Liver (tissue), 9 donors: ENCODE measurements around the gene KSR2. TPM values are rescaled to one million over a fixed set of nuclear protein-coding genes. Genes with fewer than 3 reads are reported as not detected.
"Not testable (repeated sequence)": the region's sequence is repeated elsewhere in the genome, so short reads cannot be mapped to it uniquely, and the experiment has no call there.

Experiments
- DNase-seq: peaks from one replicate; pipeline ENCODE4 v3.0.0-alpha.2; 2017; ENCODE audit warnings: low spot score
- H3K27ac ChIP-seq, 2 donors: one replicate each; pipeline ENCODE4 v1.7.0; 2013; ENCODE audit warnings: inconsistent platforms in 2 of 2, low read length in 2 of 2, control low read depth in 1 of 2, low read depth in 1 of 2, mild to moderate bottlenecking in 1 of 2
- H3K27me3 ChIP-seq, 4 donors: one replicate each; pipeline versions ENCODE4 v1.6.1 to v1.7.0; 2013; ENCODE audit warnings: low read length in 3 of 4, inconsistent platforms in 1 of 4, mild to moderate bottlenecking in 1 of 4, moderate library complexity in 1 of 4; ENCODE audit not compliant: control insufficient read depth in 4 of 4, insufficient read depth in 4 of 4
- H3K36me3 ChIP-seq, 4 donors: one replicate each; pipeline versions ENCODE4 v1.6.1 to v1.7.0; 2013; ENCODE audit warnings: low read length in 3 of 4, mild to moderate bottlenecking in 3 of 4, low read depth in 1 of 4, moderate library complexity in 1 of 4; ENCODE audit not compliant: control insufficient read depth in 4 of 4, insufficient read depth in 3 of 4
- H3K4me1 ChIP-seq, 4 donors: one replicate each; pipeline versions ENCODE4 v1.6.1 to v1.7.0; 2013; ENCODE audit warnings: low read length in 3 of 4, mild to moderate bottlenecking in 3 of 4, moderate library complexity in 1 of 4; ENCODE audit not compliant: control insufficient read depth in 4 of 4, insufficient read depth in 4 of 4
- H3K4me3 ChIP-seq, 3 donors: one replicate each; pipeline versions ENCODE4 v1.6.1 to v1.7.0; 2013; ENCODE audit warnings: low read length in 3 of 3, control low read depth in 1 of 3, low read depth in 1 of 3, mild to moderate bottlenecking in 1 of 3
- H3K9ac ChIP-seq, 2 donors: one replicate each; pipeline ENCODE4 v1.7.0; 2013; ENCODE audit warnings: low read length in 2 of 2, mild to moderate bottlenecking in 2 of 2, moderate library complexity in 2 of 2, control low read depth in 1 of 2, low read depth in 1 of 2
- H3K9me3 ChIP-seq, 4 donors: one replicate each; pipeline versions ENCODE4 v1.6.1 to v1.7.0; 2013; ENCODE audit warnings: low read length in 3 of 4; ENCODE audit not compliant: control insufficient read depth in 4 of 4
- EGR1 ChIP-seq, 2 donors: IDR thresholded peaks; 2 replicates each; pipeline ENCODE4 v1.6.1; 2016 to 2018; ENCODE audit warnings: antibody characterized with exemption in 2 of 2, low read depth in 2 of 2
- FOXA1 ChIP-seq: IDR thresholded peaks from 2 replicates; pipeline ENCODE4 v1.6.1; 2016; ENCODE audit warnings: antibody characterized with exemption
- FOXA2 ChIP-seq: IDR thresholded peaks from 2 replicates; pipeline ENCODE4 v1.6.1; 2016; ENCODE audit warnings: antibody characterized with exemption
- GABPA ChIP-seq, 2 donors: IDR thresholded peaks in 1 of 2; conservative IDR thresholded peaks in 1 of 2; 2 replicates each; pipeline ENCODE4 v1.6.1; 2016; ENCODE audit warnings: antibody characterized with exemption in 2 of 2, mild to moderate bottlenecking in 1 of 2, moderate library complexity in 1 of 2
- HNF4A ChIP-seq, 2 donors: conservative IDR thresholded peaks; 2 replicates each; pipeline ENCODE4 v1.6.1; 2016; ENCODE audit warnings: antibody characterized with exemption in 2 of 2, mild to moderate bottlenecking in 2 of 2
- HNF4G ChIP-seq: IDR thresholded peaks from 2 replicates; pipeline ENCODE4 v1.6.1; 2016; ENCODE audit warnings: antibody characterized with exemption
- NR2F2 ChIP-seq: IDR thresholded peaks from 2 replicates; pipeline ENCODE4 v1.6.1; 2016; ENCODE audit warnings: antibody characterized with exemption
- TAF1 ChIP-seq: conservative IDR thresholded peaks from 2 replicates; pipeline ENCODE4 v1.6.1; 2016; ENCODE audit warnings: antibody characterized with exemption, mild to moderate bottlenecking
- WGBS: extraction: QIAGEN DNeasy Blood & Tissue Kit; methylation state at CpG from one replicate; pipeline ENCODE4 v1.1.7; 2013; 5-methylcytosine and 5-hydroxymethylcytosine counted together
- polyA plus RNA-seq, 2 donors: library from polyadenylated mRNA; stranded (reverse) in 1 of 2; unstranded in 1 of 2; fragments of 200-250 nt in 1 of 2; fragments of >200 nt in 1 of 2; fragmentation: Nextera tagmentation in 1 of 2; extraction: Ambion mirVana in 1 of 2; gene quantifications; one replicate each; pipeline versions ENCODE4 v1.2.1 to v1.2.3, GENCODE V29; 2013 to 2015
- total RNA-seq, 2 donors: library from RNA; depleted of rRNA; stranded (reverse); fragments of >200 nt; gene quantifications; one replicate each; pipeline ENCODE4 v1.2.3, GENCODE V29; 2014
- TF ChIP-seq, protein P1 (sequence below): IDR thresholded peaks from 2 replicates; pipeline ENCODE4 v1.6.1; 2016; ENCODE audit warnings: antibody characterized with exemption
- TF ChIP-seq, protein P2 (sequence below): IDR thresholded peaks from 2 replicates; pipeline ENCODE4 v1.6.1; 2016; ENCODE audit warnings: antibody characterized with exemption, mild to moderate bottlenecking
- TF ChIP-seq, protein P3 (sequence below): IDR thresholded peaks from 2 replicates; pipeline ENCODE4 v1.6.1; 2016; ENCODE audit warnings: antibody characterized with exemption
- donor health status: healthy.
- donor health status: healthy.
- donor health status: healthy.
- donor health status: healthy.
- donor health status: healthy.

Gene KSR2
- total and polyA plus RNA-seq, 4 donors = under 0.01 to 0.02 (median under 0.01) TPM; not detected in 1

DNA sequence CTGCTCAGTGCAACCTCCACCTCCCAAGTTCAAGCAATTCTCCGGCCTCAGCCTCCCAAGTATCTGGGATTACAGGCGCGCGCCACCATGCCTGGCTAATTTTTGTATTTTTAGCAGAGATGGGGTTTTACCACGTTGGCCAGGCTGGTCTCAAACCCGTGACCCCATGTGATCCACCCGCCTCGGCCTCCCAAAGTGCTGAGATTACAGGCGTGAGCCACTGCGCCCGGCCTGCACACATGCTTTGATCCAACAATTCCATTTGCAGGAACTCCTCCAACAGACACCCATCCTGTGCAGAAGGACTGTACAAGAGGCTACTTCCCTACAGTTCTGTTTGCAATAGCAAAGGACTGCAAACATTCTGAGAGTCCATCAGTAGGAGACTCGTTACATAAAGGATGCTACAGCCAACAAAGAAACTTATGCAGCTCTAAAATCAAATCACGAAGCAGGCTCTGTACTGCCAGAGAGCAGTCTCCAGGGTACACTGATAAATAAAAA lies 108.0 kb downstream of the KSR2 start:
- not testable (repeated sequence) for H3K4me3 ChIP-seq, H3K27me3 ChIP-seq, DNase-seq, H3K9ac ChIP-seq, H3K36me3 ChIP-seq, H3K9me3 ChIP-seq, H3K27ac ChIP-seq, H3K4me1 ChIP-seq
- WGBS = 89% methylated on average over 13 of the region's 13 CpGs

DNA sequence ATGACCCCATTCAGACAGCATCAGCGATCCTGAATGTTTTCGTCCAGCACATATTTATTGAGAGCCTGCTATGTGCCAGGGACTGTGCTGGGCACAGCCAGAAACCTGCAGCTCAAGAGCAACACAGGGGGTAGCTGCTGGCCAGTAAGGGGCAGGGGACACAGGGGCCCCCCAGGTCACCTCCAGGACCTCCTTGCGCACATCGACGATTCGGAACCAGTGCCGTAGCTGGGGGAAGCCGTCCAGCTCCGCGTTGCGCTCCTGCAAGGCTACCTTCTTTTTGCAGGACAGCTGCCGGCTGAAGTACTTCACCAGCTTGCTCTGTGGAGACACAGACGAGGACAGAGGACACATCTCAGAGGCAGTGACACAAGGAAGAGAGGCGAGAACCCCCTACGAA lies 108.7 kb downstream of the KSR2 start:
- 87% methylated on average over 15 of the region's 15 CpGs for WGBS
- Histone ChIP-seq H3K9ac (no peak overlapping the region), H3K9me3 (no peaks in the 10 kb centered on the region), H3K36me3 (no peaks in the 10 kb centered on the region), H3K4me1 (no peaks in the 10 kb centered on the region), H3K27me3 (peaks cover 0 to 3% (median 0%) of the 10 kb centered on the region in 4 donors), H3K27ac (no peak overlapping the region), H3K4me3 (no peak overlapping the region)
- no peak for DNase-seq
- TF ChIP-seq NR2F2 (no peak), GABPA (IDR thresholded peaks at IDR 0.05 in 1 of 2, conservative IDR thresholded peaks at IDR 0.05 in 1 of 2) (no peak), FOXA1 (no peak), HNF4G (no peak), FOXA2 (no peak), HNF4A (conservative IDR thresholded peaks at IDR 0.05) (no peak), EGR1 (IDR thresholded peaks at IDR 0.05; ENCODE audit: low read depth in 2 of 2) (no peak), TAF1 (no peak)
- TF ChIP-seq, protein P1, sequence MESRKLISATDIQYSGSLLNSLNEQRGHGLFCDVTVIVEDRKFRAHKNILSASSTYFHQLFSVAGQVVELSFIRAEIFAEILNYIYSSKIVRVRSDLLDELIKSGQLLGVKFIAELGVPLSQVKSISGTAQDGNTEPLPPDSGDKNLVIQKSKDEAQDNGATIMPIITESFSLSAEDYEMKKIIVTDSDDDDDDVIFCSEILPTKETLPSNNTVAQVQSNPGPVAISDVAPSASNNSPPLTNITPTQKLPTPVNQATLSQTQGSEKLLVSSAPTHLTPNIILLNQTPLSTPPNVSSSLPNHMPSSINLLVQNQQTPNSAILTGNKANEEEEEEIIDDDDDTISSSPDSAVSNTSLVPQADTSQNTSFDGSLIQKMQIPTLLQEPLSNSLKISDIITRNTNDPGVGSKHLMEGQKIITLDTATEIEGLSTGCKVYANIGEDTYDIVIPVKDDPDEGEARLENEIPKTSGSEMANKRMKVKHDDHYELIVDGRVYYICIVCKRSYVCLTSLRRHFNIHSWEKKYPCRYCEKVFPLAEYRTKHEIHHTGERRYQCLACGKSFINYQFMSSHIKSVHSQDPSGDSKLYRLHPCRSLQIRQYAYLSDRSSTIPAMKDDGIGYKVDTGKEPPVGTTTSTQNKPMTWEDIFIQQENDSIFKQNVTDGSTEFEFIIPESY = no peak
- TF ChIP-seq, protein P2, sequence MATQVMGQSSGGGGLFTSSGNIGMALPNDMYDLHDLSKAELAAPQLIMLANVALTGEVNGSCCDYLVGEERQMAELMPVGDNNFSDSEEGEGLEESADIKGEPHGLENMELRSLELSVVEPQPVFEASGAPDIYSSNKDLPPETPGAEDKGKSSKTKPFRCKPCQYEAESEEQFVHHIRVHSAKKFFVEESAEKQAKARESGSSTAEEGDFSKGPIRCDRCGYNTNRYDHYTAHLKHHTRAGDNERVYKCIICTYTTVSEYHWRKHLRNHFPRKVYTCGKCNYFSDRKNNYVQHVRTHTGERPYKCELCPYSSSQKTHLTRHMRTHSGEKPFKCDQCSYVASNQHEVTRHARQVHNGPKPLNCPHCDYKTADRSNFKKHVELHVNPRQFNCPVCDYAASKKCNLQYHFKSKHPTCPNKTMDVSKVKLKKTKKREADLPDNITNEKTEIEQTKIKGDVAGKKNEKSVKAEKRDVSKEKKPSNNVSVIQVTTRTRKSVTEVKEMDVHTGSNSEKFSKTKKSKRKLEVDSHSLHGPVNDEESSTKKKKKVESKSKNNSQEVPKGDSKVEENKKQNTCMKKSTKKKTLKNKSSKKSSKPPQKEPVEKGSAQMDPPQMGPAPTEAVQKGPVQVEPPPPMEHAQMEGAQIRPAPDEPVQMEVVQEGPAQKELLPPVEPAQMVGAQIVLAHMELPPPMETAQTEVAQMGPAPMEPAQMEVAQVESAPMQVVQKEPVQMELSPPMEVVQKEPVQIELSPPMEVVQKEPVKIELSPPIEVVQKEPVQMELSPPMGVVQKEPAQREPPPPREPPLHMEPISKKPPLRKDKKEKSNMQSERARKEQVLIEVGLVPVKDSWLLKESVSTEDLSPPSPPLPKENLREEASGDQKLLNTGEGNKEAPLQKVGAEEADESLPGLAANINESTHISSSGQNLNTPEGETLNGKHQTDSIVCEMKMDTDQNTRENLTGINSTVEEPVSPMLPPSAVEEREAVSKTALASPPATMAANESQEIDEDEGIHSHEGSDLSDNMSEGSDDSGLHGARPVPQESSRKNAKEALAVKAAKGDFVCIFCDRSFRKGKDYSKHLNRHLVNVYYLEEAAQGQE = no peak
- TF ChIP-seq, protein P3, sequence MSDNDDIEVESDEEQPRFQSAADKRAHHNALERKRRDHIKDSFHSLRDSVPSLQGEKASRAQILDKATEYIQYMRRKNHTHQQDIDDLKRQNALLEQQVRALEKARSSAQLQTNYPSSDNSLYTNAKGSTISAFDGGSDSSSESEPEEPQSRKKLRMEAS = no peak
